ENCODE data around the gene SLC44A1.

GRCh38 chr9:105270711-105271110 is 26.3 kb downstream of the SLC44A1 start:
- TF ChIP-seq EZH2phosphoT487 (IDR thresholded peaks at IDR 0.05; ENCODE audit: insufficient read depth, low read depth), result no peak
- TF ChIP-seq EZH2 (IDR thresholded peaks at IDR 0.05; ENCODE audit: insufficient read depth, poor library complexity, severe bottlenecking), result no peak

Measured in GM23248 (cell line).